HG02973 (cell line): Measurements from ENCODE around the gene CDH4.
"Not testable (repeated sequence)": the region's sequence is repeated elsewhere in the genome, so short reads cannot be mapped to it uniquely, and the experiment has no call there.

Experiments used
- ATAC-seq: cut with Tn5 transposase; IDR thresholded peaks from one replicate; pipeline ENCODE4 v1.9.1; 2021; ENCODE audit warnings: moderate library complexity; ENCODE audit not compliant: unreplicated experiment

The CDH4 gene

GRCh38 chr20:61408951-61409740, 157.1 kb downstream of the CDH4 start:
- no peak for ATAC-seq

- ATAC-seq, result no peak
Observed at GRCh38 chr20:61411743-61412142, 159.7 kb downstream of the CDH4 start.

- ATAC-seq, result no peak
Observed at GRCh38 chr20:61413752-61414151, 161.7 kb downstream of the CDH4 start.

- ATAC-seq, result no peak
Observed at GRCh38 chr20:61414455-61414991, 162.5 kb downstream of the CDH4 start.

GRCh38 chr20:61416546-61416945, 164.5 kb downstream of the CDH4 start:
- no peak for ATAC-seq

- ATAC-seq, result no peak
Observed at GRCh38 chr20:61417221-61417941, 165.3 kb downstream of the CDH4 start.

GRCh38 chr20:61419010-61419409, 166.9 kb downstream of the CDH4 start:
- no peak for ATAC-seq

- no peak for ATAC-seq
Observed at GRCh38 chr20:61419501-61419900, 167.4 kb downstream of the CDH4 start.

GRCh38 chr20:61420056-61420455, 168.0 kb downstream of the CDH4 start:
- ATAC-seq, result no peak

- ATAC-seq, result no peak
Observed at GRCh38 chr20:61420781-61421180, 168.7 kb downstream of the CDH4 start.

- ATAC-seq, result no peak
Observed at GRCh38 chr20:61422636-61423425, 170.8 kb downstream of the CDH4 start.

GRCh38 chr20:61424011-61424627, 172.1 kb downstream of the CDH4 start:
- no peak for ATAC-seq

- no peak for ATAC-seq
Observed at GRCh38 chr20:61424628-61425420, 172.8 kb downstream of the CDH4 start.

GRCh38 chr20:61425541-61425991, 173.5 kb downstream of the CDH4 start:
- not testable (repeated sequence) for ATAC-seq

- ATAC-seq, result no peak
Observed at GRCh38 chr20:61426352-61426751, 174.3 kb downstream of the CDH4 start.

- ATAC-seq, result no peak
Observed at GRCh38 chr20:61429458-61430227, 177.6 kb downstream of the CDH4 start.

- no peak for ATAC-seq
Observed at GRCh38 chr20:61430228-61430624, 178.2 kb downstream of the CDH4 start.

GRCh38 chr20:61433176-61433575, 181.1 kb downstream of the CDH4 start:
- ATAC-seq, result no peak

GRCh38 chr20:61433816-61434215, 181.8 kb downstream of the CDH4 start:
- ATAC-seq, result no peak
